GM21360 (cell line): ENCODE measurements around the gene UNC5CL.
"Not testable (repeated sequence)": the region's sequence is repeated elsewhere in the genome, so short reads cannot be mapped to it uniquely, and the experiment has no call there.

ENCODE experiments used
- ATAC-seq: cut with Tn5 transposase; IDR thresholded peaks from one replicate; pipeline ENCODE4 v1.9.1; 2021; ENCODE audit warnings: mild to moderate bottlenecking, moderate library complexity; ENCODE audit not compliant: unreplicated experiment

Gene UNC5CL

DNA sequence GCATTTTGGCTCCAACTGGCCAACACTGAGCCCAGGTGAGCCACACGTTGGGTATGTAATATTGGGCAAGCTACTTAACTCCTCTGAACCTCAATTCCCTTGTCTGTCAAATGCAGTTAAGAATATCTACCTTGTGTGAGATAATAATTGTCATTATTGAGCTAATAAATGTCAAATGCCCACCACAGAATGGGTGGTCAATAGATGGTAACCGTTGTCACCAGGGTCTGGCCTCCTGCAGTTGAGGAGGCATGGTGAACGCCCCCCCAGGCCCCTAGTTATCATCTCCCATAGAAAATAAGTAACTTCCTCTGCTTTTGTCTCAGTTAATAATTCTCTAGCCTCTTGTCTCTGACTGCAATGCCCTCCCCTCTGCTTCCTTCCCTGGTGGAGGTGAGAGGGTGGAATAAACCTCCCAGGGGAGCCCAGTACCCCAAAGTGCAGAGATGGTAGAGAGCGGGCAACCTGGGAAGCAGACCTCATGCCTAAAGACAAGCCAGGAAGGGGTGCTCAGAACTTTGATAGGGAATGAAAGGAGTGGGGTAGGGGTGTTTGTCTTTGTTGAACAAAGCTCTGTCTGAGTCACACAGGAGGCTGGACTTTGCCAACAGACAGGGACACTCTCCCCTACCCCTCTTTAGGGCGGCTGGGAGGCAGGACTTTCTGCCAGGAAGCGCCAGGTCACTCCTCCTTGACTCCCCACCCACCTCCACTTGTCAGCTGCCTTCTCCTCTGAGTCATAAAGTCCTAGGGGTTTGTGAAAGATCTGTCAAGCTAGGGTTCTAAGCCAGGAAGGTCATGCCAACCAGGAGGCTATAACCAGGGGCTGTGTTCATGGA lies 1.3 kb upstream of the UNC5CL start:
- no peak for ATAC-seq

DNA sequence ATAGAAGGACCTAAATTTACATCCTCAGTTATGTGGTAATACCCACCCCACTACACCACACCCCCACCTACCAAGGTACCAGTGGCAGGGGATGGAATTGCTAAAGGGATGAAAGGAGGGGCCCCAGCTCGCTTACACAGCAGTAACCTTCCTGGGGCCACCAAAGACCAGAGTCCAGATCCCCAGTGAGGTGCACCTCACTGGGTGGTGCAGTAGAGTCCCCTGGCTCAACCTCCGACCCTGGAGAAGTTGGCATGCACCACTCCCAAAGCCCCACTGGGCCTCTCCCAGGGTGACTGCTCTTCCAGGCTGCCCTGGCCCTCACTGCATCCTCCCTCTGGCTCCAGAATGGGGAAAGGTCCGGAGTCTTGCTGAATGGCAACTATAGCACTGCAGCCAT lies 816 bp downstream of the UNC5CL start:
- ATAC-seq, result no peak

DNA sequence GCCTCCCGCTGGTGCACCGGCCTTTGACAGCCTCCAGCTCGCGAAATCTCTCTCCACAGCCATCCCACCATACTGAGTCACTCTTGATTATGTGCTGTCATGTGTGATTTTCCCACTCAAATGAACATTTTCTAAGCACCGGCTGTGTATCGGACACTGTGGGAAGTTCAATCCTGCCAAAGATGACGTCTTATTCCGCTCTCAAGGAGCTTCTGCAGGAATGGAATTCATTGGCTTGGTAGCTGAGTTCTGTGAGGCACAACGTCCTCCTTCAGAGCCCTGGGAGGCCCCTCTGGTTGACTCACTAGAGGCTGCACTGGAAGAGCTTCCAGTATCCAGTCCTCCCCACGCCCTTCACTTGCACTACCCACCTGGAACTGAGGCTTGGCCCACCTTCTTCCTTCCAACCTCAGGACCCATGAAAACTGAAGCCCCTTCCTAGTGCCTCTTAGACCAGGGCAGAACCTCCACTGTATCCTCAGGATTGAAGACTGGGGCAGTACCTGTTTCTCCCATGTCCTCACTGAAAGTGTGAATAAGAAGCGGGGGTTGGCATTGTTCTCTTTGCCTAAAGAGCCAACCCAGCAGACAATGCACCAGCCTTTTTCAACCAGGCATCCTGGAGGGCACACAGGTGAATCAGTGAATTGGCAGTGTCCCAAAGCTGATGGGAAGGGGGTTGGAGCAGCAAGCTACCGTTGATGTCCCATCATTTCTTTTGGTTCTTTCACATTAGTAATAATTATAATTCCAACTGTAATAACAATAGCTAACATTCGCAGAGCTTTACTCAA lies 1.7 kb downstream of the UNC5CL start:
- no peak for ATAC-seq

DNA sequence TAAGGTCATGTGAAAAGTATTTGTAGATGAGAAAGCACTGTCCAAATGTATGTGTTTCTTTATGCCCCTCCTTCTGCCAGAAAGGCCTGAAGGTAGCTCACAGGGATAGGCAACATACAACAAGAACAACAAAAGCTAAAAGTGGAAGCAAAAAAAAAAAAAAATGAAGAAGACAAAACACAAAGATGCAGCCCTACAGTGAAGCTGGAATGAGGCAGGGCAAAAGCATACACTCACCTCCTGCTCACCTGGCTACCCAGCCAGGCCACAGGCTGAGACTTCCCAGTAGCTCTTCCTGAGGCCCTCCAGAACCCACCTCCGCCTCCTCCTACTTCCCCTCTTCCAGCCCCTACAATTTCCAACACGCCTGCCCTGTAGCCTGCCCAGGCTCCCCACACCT lies 2.4 kb downstream of the UNC5CL start:
- no peak for ATAC-seq

DNA sequence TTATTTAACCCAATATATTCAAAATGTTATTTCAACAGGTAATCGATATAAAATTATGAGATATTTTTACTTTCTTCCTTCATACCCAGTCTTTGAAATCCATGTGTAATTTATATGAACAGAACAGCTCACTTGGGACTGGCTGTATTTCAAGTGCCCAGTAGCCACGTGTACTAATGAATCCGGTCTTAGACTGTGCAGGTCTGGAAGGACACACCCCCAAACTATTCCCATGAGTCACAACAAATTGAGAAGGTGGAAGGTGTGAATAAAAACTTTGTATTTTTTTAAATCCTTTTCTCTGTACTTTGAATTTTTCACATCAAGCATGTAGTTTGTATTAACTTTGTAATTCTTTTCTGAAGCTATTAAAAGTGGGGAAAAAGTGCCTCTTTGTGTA lies 2.8 kb downstream of the UNC5CL start:
- no peak for ATAC-seq

DNA sequence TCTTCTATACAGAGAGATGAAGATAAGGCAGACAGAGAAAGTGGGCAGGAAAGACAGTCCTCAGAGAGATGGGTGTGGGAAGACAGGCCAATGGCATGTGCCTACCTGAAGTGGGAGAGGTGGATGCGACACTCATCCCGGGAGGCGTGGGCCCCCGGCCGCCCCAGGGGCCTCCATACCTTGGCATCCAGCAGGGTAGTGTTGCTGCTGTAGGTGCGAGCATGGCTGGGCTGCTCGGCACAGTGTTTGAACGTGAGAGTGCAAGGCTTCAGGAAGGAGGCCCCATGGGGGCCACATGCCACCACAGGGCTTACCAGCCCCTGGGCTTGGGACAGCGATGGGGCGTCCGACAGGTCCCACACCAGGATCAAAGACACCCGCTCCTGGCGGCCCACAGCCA lies 5.2 kb downstream of the UNC5CL start:
- no peak for ATAC-seq

DNA sequence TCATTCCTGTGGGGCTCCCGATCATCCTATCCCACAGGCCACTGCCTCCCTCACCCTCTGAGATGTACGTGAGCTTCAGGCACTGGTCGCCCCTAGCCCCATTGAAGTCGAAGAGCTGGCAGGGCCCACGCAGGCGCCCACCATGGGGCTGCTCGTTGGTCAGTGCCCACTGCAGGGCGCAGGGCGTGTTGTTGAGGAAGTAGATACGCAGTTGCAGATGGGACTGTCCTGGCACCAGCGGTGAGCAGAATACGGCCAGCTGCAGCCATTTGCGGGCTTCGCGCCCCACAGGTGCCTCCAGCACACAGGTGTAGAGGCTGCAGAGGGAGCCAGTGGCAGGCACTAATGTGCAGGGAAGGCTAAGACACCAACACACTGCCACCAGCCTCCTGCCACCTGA lies 6.2 kb downstream of the UNC5CL start:
- no peak for ATAC-seq

DNA sequence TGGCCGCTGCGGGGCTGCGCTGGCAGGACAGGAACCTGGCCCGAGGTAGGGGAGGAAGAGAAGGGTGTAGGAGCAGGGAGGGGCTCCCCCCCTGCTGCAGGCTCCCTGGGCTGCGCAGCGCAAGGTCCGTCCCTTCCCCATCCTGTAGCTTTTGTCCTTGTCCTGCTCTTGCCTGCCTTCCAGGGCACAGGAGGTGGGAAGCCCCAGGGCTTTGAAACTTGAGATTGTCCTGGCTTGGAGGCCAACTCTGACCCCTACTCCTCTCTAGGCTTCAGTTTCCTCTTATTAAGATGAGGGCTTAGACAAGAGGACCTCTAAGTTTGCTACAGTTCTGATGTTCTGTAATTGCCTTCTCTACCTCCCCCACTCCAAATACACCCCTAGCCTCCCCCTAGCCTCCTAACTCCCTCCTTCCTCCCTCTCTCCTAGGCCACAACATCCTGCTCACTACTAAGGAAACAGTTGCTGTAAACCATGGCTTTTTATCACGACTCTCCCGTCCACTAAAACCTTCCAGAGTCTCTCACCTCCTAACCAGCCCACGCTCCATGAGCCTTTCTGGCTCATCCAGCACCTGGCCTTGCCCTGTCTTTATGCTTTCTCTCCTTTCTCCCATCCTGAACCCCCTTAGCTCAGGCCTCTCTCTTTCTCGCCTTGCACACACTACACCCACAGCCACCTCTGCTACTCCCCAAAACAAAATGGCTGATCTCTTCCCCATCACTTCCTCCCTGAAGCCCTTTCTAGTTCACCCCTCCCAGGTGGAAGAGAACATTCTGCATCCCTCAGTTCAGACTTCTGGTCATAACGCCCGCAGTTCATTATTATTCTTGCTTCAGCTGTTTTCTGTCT lies 10.2 kb downstream of the UNC5CL start:
- peak; percentile 26 for ATAC-seq

DNA sequence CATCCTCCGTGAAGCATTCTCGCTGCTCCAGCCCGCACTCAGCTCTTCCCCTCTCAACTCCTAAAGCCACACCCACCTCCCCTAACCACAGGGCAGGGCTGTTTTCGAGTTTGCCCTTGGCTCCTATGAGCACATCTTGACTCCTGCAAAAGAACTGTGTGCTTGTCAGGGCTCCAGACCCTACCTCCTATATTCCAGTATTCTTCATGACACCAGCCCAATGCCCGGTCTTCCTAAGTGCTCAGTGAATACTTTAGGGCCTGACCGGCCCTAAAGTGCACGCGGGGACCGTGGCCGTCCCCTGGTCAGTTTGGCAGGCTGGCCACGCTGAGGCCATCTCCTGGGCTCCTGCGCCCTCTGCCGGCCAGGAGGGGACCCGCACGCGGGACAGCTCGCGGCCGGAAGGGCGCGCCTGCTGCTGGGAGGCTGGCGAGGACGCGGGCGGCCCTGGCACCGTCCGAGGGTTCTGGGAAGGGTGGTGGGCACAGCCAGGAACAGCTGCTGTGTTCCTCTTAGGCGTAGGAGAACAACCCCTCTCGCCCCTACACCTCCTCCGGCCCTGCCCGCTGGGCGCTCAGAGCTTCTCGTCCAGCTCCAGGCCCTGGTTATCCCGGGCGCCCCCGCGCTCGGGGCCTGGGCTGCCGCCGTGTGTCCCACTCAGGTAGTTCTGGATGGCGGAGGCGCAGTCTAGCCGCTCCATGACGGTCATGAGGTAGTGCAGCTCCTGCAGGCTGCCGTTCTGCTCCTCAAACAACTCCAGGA lies 11.0 kb downstream of the UNC5CL start:
- peak; percentile 82 for ATAC-seq

DNA sequence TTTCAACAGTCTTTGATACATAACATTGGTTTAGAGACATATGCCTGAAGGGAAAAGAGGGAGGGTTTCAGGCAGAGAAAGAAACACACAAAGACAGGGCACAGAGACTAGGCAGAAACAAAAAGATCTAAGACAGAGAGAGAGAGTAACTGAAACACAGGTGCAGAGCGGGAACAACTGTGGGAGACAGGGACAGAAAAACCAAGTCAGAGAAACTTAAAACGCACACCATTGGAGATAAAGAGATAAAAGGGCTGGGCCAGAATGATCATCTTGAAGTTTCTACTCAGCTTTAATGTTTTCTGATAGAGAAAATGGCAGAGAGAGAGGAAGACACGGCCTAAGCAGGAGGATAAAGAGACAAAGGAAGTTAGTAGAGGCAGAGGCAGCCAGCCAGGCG lies 11.8 kb downstream of the UNC5CL start:
- ATAC-seq, result no peak

DNA sequence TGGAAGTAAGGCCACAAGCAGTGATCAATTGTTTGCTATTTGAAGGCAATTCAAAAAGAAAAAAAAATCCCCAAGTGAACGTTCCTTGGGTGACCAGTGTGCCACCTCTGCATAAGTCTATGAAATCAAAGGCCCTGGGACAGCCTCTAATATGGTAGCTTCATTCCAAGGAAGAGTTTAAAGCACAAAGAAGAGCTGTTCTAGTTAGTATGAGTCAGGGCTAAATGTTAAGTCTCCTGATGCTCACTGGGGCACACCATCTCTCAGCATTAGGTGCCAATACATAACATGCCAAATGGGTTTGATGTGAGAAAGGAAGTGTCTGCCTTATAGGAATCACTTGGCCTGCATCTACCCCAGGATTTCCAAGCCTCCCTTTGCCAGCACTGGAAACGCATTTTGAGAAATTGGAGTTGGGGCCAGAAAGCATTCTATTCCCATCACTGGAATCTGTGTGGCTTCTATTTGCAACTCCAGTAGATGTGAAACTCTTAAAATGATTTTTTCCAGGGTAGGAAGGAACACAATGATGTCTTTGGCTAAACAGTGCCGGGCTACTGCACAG lies 13.0 kb downstream of the UNC5CL start:
- ATAC-seq, result no peak

DNA sequence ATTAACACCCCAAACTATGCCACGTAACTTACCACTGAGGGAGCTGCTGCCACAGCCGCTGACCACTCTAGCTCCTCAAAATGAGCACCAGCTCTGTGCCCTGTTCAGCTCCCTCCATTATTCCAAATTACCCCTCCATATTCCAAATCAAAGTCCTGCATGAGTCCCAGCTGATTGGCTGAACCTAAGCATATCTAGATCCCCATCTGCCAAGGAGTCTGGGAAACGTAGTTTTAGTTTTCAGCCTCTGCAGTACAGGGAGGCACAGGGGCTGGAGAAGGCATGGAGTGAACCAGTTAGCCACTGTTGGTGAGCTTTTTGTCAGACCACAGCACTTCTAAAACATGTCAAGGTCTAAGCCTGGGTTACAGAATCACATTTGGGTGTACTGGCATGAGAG lies 15.9 kb downstream of the UNC5CL start:
- no peak for ATAC-seq

DNA sequence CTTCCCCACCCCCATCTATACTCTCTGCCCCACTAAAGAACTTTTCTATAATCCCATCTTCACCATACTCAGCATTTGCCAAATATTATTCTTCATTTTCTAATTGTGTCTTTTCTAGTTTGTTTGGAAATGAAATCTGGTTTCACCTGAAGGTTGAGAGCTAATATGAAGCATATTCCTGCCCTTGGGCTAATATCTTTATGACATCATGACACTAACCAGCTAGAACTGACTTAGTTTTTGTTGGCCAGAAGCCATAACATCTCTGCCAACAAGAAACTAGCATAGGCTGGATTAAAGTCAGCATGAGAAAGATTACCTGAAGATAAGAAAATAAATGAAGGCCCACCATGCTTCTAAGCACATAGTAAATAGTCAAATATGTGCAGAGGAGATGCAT lies 16.7 kb downstream of the UNC5CL start:
- ATAC-seq, result no peak

DNA sequence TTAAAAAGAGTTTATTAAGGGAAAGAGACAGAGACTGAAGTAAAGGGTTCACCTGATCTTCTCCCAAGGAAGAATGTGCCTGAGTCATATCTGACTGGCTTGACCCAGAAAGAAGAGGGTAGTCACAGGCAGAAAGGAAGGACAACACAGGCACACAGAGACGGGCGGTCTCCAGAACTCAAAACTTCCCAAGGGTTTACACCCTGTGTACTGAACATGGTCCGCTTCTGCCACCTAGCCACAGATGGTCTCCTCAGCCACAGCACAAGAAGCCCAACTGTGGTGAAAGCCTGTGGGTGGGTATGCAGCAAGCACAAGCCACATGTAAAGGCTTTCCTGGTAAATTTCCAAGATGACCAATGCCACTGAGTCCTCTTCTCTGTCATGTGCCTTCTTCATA lies 17.2 kb downstream of the UNC5CL start:
- no peak for ATAC-seq

DNA sequence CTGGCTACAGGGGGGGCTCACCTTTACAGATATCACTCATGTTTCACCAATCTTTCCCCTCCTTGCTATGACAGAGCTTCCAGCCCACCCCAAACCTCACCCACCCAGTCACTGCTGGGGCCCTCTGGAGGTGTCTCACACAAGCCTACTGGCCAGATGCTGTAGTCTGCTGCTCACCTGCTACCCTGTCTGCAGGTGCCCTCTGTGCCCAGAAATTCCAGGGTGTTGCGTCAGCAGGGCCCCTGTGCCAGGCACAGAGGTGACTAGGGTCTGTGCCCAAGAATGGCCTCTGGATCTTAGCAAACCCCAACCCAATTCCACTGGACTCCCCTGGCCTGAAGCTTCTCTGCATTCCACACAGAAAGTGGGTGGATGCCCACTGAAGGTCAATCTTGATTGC lies 21.4 kb downstream of the UNC5CL start:
- no peak for ATAC-seq

DNA sequence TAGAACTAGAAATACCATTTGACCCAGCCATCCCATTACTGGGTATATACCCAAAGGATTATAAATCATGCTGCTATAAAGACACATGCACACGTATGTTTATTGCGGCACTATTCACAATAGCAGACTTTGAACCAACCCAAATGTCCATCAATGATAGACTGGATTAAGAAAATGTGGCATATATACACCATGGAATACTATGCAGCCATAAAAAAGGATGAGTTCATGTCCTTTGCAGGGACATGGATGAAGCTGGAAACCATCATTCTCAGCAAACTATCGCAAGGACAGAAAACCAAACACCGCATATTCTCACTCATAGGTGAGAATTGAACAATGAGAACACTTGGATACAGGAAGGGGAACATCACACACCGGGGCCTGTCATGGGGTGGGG lies 23.2 kb downstream of the UNC5CL start:
- ATAC-seq, result not testable (repeated sequence)

DNA sequence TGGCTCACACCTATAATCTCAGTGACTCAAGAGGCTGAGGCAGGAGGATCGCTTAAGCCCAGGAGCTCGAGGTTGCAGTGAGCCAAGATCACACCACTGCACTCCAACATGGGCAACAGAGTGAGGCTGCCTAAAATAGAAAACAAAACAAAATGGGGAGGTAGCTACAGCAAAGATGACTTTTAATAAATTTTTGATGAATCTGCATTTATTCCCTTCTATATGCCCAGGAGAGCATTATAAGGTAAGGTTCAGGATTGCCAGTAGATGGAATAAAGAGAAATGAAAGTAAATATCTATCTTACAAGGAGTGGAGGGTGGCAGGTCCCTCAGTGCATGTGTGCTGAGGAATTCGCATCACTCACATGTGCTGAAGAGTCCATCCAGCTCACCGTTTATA lies 24.2 kb downstream of the UNC5CL start:
- no peak for ATAC-seq

DNA sequence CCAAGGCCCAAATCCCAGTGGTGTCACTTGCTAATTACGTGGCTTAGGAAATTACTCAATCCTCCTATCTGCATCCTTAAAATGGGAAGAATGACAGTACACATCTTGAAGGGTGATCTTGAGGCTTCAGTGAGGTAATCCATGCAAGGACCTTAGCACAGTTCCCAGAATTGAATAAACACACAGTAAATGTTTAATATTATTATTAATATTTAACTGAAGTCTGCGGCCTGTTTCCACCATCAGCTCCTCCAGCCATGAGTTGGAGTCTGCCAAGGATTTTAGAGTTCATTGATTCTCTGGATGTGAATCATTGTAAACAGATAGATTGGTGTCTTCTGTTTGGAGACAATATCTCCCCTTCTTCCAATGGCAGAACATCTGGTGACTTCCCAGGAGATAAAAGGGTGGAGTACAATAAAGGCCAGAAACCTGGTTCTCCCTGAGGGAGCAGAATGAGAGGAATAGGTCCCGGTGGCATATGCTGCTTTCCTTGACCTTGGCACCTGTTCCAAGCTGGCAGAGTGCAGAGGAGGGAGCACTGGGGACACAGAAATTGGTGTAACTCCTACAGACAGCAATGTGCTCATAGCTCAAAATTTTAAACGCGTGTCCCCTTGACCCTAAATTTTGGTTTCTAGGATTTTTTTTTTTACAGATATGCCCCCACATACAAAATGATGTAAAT lies 25.4 kb downstream of the UNC5CL start:
- no peak for ATAC-seq

DNA sequence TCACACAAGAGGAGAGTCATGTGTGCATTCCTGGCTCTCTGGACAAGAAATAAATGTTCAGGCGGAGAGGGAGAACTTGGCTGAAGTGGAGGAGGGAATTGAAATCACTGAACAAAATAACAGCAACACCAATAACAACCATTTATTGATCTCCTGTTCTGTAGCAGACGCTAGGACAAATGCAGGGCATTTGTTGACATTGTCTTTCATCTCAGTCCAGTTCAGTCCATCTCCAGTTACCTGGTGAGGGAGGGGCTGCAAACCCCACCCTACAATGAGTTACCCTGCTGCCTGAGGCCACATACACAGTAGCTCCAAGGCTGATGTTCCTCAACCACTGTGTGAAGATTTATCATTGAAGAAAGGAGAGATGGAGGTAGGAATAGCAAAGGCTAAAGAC lies 27.3 kb downstream of the UNC5CL start:
- ATAC-seq, result no peak

DNA sequence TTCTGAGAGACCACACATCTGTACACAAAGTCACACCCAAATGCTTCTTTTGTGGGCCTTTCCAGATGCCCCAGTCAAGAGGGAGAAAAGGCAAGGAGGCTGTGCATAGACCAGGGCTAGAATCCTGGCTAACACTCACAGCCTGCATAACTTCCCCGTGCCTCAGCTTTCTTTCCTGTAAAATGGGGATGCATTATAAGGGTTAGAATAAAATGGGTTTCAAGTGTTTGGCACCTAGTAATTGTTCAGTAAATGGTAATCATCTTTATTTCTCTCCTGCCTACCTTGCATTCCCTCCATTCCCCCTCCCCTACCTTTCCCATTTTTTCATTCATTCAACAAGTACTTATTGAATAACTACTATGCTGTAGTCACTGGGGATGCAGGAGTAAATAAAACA lies 29.4 kb downstream of the UNC5CL start:
- ATAC-seq, result no peak
